GM12801 (cell line): ENCODE data around the gene FLNB.

Source experiments
- TF ChIP-seq, protein P1 (sequence below): IDR thresholded peaks from one replicate; pipeline ENCODE4 v1.5.1; 2011; ENCODE audit warnings: control low read depth; ENCODE audit not compliant: insufficient read length; ENCODE audit errors: extremely low read depth

Gene FLNB

DNA sequence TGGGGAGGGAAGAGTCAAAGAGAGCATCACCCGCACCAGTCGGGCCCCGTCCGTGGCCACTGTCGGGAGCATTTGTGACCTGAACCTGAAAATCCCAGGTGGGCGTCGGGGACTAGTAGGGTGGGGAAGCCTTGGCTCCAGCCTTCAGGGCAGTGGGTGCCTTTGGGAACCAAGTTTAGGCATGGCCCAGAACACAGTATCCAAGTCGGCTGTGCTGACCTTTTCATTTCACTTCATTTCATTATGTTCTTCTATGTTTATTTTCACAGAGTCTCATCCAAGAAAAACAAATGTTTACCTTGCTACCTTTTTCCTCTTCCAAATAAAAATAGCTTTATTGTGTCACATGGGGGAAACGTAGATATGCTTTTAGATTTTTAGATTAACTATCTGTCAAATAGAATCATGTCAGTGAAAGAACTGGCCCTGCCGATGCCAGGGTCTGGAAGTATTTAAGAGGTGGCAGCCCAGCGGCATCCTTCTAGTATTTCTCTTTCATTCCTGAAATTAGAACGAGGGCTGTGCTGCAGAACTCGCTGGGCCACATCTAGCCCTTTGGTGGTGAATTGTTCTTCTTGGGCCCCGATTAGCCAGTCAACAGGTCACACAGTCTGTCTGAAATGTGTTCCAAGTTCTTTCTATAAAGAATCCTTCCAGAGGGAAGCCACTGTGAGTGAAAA lies 142.0 kb downstream of the FLNB start:
- TF ChIP-seq, protein P1, sequence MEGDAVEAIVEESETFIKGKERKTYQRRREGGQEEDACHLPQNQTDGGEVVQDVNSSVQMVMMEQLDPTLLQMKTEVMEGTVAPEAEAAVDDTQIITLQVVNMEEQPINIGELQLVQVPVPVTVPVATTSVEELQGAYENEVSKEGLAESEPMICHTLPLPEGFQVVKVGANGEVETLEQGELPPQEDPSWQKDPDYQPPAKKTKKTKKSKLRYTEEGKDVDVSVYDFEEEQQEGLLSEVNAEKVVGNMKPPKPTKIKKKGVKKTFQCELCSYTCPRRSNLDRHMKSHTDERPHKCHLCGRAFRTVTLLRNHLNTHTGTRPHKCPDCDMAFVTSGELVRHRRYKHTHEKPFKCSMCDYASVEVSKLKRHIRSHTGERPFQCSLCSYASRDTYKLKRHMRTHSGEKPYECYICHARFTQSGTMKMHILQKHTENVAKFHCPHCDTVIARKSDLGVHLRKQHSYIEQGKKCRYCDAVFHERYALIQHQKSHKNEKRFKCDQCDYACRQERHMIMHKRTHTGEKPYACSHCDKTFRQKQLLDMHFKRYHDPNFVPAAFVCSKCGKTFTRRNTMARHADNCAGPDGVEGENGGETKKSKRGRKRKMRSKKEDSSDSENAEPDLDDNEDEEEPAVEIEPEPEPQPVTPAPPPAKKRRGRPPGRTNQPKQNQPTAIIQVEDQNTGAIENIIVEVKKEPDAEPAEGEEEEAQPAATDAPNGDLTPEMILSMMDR: no peak

DNA sequence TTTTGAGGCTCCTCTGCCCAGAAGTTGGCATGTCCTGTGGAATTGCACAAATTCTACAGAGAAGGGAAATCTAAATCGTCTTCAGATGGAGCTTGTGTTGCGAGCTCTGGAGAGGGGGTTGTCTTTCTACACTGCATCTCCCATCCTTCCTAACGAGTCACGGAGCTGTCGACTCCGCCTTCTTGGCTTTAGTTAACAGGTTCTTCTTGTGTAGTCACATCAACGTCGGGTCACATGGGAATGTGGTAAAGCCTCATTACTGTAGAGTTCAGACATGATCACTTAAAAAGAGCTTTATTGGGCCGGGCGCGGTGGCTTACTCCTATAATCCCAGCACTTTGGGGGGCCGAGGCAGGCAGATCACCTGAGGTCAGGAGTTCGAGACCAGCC lies 142.6 kb downstream of the FLNB start:
- TF ChIP-seq, protein P1: no peak

DNA sequence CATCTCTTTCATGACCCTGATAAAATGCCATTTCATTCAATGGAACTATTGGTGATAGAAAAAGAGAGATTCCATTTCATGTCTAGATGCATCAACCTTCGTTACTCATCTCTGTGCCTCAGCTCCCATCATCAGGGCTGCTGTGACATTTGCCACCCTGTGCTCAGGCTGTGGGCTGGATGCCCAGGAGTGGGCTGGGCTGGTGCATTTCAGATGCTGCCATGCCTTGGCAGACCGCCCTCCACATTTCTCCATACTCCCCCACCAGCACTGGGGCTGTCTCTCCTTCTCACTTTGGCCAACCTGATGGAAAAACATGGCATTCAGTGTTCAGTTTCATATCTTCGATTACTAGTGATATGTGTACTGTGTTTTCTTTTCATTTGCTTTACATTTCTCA lies 143.4 kb downstream of the FLNB start:
- TF ChIP-seq, protein P1: no peak

DNA sequence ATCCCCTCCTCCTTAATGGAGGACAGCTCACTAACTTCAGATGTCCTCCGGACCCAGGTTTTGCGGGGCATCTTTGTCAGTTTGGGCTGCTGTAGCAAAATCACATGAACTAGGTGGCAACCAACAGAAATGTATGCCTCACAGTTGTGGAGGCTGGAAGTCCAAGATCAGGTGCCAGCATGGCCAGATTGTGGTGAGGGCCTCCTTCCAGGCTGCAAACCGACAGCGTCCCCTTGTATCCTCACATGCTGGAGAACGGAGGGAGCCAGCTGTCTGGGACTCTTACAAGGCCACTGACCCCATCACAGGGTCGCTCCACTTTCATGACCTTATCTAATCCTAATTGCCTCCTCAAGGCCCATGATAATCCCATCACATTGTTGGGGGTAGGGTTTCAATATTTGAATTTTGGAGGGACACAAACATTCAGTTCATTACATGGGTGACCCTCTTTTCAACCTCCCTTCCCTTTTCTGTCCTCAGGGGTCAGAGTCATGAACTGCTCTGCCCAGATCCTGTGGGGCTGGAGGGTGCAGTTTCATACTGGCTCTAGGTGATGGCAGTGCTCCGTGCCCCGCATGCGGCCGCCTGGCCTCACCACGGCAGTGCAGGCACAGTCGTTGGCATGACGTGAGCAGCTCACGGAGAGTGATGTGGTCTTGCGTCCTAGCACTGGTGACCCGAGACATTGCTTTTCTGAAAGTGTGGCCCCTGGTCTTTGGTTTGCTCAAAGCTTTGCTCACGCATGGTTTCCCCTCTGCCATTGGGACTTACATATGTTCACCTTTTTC lies 144.2 kb downstream of the FLNB start:
- TF ChIP-seq, protein P1: no peak

DNA sequence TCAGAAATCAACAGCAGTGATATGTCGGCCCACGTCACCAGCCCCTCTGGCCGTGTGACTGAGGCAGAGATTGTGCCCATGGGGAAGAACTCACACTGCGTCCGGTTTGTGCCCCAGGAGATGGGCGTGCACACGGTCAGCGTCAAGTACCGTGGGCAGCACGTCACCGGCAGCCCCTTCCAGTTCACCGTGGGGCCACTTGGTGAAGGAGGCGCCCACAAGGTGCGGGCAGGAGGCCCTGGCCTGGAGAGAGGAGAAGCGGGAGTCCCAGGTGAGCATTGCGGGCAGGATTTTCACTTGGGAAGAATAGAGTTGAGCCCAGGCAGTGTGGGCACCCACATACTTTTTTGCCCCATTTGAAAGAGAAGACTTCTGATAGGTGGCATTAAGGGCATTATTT lies 145.1 kb downstream of the FLNB start:
- TF ChIP-seq, protein P1: no peak

DNA sequence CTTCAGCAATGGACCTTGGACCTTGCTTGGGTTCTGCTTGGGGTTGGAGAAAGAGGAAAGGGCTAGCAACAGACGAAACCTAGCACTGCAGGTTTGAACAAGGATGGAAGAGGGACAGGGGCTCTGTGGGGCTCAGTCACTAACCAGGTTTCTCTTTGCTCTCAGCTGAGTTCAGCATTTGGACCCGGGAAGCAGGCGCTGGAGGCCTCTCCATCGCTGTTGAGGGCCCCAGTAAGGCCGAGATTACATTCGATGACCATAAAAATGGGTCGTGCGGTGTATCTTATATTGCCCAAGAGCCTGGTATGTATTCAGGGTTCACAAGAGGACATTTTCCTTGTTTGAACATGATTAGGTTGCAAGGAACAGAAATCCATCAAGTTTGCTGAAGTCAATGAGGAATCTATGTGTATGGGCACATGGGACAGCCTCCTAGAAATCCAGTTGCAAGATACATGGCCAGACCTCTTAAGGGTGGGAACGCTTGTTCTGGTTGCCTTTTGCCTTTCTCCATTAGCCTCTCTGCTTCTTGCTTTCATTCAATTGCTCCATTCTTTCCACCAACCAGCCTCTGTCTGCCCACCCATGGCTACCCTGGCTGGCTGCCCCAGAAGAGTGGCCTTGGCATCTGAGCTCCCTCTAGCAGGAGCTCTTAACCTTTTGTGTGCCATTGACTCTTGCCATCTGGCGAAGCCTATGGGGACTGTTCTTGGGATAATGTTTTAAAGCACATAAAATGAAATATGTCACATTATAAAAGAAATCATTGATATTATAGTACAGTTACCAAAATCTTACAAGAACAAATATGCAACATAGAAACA lies 146.6 kb downstream of the FLNB start:
- TF ChIP-seq, protein P1: no peak

DNA sequence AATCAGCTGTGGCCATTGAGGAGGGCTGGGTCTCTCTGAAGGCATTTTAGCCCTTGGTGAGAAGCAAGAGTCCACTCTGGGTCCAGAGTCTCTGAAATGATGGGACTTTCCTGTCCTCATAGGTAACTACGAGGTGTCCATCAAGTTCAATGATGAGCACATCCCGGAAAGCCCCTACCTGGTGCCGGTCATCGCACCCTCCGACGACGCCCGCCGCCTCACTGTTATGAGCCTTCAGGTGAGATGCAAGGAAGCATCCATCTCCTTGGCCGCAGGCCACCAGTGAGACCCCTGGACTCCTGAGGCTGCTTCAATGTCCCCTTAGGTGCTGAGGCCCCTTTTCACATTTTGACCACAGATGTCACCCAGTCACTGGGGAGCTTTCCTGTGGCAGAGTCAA lies 147.6 kb downstream of the FLNB start:
- TF ChIP-seq, protein P1: no peak
